ENCODE data around the gene CNTN5.

CNTN5 gene

GRCh38 chr11:99695106-99695505 is 674.4 kb downstream of the CNTN5 start:
- no peaks in the 10 kb centered on the region for H3K4me1 ChIP-seq (ENCODE audit: control insufficient read depth, low read depth, low read length)
- H3K36me3 ChIP-seq (ENCODE audit: control insufficient read depth, low read depth, low read length), result no peaks in the 10 kb centered on the region
- H3K9ac ChIP-seq (ENCODE audit: low read length), result no peak overlapping the region
- H3K27me3 ChIP-seq (ENCODE audit: control insufficient read depth, insufficient read depth, low read length), result no peaks in the 10 kb centered on the region
- no peak overlapping the region for H3K27ac ChIP-seq (ENCODE audit: low read length)
- H3K4me3 ChIP-seq (ENCODE audit: low read length), result no peak overlapping the region
- H3K9me3 ChIP-seq (ENCODE audit: control insufficient read depth, low read depth, low read length), result no peaks in the 10 kb centered on the region

- Histone ChIP-seq H3K27ac (ENCODE audit: low read length) (no peak overlapping the region), H3K4me3 (ENCODE audit: low read length) (no peak overlapping the region), H3K9ac (ENCODE audit: low read length) (no peak overlapping the region), H3K9me3 (ENCODE audit: control insufficient read depth, low read depth, low read length) (no peaks in the 10 kb centered on the region), H3K36me3 (ENCODE audit: control insufficient read depth, low read depth, low read length) (no peaks in the 10 kb centered on the region), H3K27me3 (ENCODE audit: control insufficient read depth, insufficient read depth, low read length) (no peaks in the 10 kb centered on the region), H3K4me1 (ENCODE audit: control insufficient read depth, low read depth, low read length) (no peaks in the 10 kb centered on the region)
These were observed 686.1 kb downstream of the CNTN5 start for GRCh38 chr11:99706848-99707247.

- Histone ChIP-seq H3K9ac (ENCODE audit: low read length) (no peak overlapping the region), H3K36me3 (ENCODE audit: control insufficient read depth, low read depth, low read length) (no peaks in the 10 kb centered on the region), H3K4me1 (ENCODE audit: control insufficient read depth, low read depth, low read length) (no peaks in the 10 kb centered on the region), H3K9me3 (ENCODE audit: control insufficient read depth, low read depth, low read length) (no peaks in the 10 kb centered on the region), H3K4me3 (ENCODE audit: low read length) (no peak overlapping the region), H3K27ac (ENCODE audit: low read length) (no peak overlapping the region), H3K27me3 (ENCODE audit: control insufficient read depth, insufficient read depth, low read length) (no peaks in the 10 kb centered on the region)
These were observed 688.4 kb downstream of the CNTN5 start for GRCh38 chr11:99708928-99709672.

- no peak overlapping the region for H3K4me3 ChIP-seq (ENCODE audit: low read length)
- no peaks in the 10 kb centered on the region for H3K36me3 ChIP-seq (ENCODE audit: control insufficient read depth, low read depth, low read length)
- no peak overlapping the region for H3K9ac ChIP-seq (ENCODE audit: low read length)
- no peaks in the 10 kb centered on the region for H3K27me3 ChIP-seq (ENCODE audit: control insufficient read depth, insufficient read depth, low read length)
- no peaks in the 10 kb centered on the region for H3K9me3 ChIP-seq (ENCODE audit: control insufficient read depth, low read depth, low read length)
- no peaks in the 10 kb centered on the region for H3K4me1 ChIP-seq (ENCODE audit: control insufficient read depth, low read depth, low read length)
- H3K27ac ChIP-seq (ENCODE audit: low read length), result no peak overlapping the region
These were observed 695.6 kb downstream of the CNTN5 start for GRCh38 chr11:99716302-99716701.

GRCh38 chr11:99718291-99718690 is 697.5 kb downstream of the CNTN5 start:
- Histone ChIP-seq H3K36me3 (ENCODE audit: control insufficient read depth, low read depth, low read length) (no peaks in the 10 kb centered on the region), H3K9me3 (ENCODE audit: control insufficient read depth, low read depth, low read length) (no peaks in the 10 kb centered on the region), H3K4me3 (ENCODE audit: low read length) (no peak overlapping the region), H3K9ac (ENCODE audit: low read length) (no peak overlapping the region), H3K4me1 (ENCODE audit: control insufficient read depth, low read depth, low read length) (no peaks in the 10 kb centered on the region), H3K27ac (ENCODE audit: low read length) (no peak overlapping the region), H3K27me3 (ENCODE audit: control insufficient read depth, insufficient read depth, low read length) (no peaks in the 10 kb centered on the region)

GRCh38 chr11:99739464-99740089 is 718.8 kb downstream of the CNTN5 start:
- Histone ChIP-seq H3K27ac (ENCODE audit: low read length) (no peak overlapping the region), H3K36me3 (ENCODE audit: control insufficient read depth, low read depth, low read length) (no peaks in the 10 kb centered on the region), H3K9me3 (ENCODE audit: control insufficient read depth, low read depth, low read length) (no peaks in the 10 kb centered on the region), H3K27me3 (ENCODE audit: control insufficient read depth, insufficient read depth, low read length) (no peaks in the 10 kb centered on the region), H3K4me1 (ENCODE audit: control insufficient read depth, low read depth, low read length) (no peaks in the 10 kb centered on the region), H3K9ac (ENCODE audit: low read length) (no peak overlapping the region), H3K4me3 (ENCODE audit: low read length) (no peak overlapping the region)

- H3K4me1 ChIP-seq (ENCODE audit: control insufficient read depth, low read depth, low read length), result no peaks in the 10 kb centered on the region
- no peak overlapping the region for H3K4me3 ChIP-seq (ENCODE audit: low read length)
- no peak overlapping the region for H3K9ac ChIP-seq (ENCODE audit: low read length)
- H3K27me3 ChIP-seq (ENCODE audit: control insufficient read depth, insufficient read depth, low read length), result no peaks in the 10 kb centered on the region
- H3K9me3 ChIP-seq (ENCODE audit: control insufficient read depth, low read depth, low read length), result no peaks in the 10 kb centered on the region
- H3K36me3 ChIP-seq (ENCODE audit: control insufficient read depth, low read depth, low read length), result no peaks in the 10 kb centered on the region
- H3K27ac ChIP-seq (ENCODE audit: low read length), result no peak overlapping the region
These were observed 721.8 kb downstream of the CNTN5 start for GRCh38 chr11:99742501-99742900.

GRCh38 chr11:99759787-99760186 is 739.0 kb downstream of the CNTN5 start:
- no peaks in the 10 kb centered on the region for H3K36me3 ChIP-seq (ENCODE audit: control insufficient read depth, low read depth, low read length)
- no peaks in the 10 kb centered on the region for H3K9me3 ChIP-seq (ENCODE audit: control insufficient read depth, low read depth, low read length)
- H3K9ac ChIP-seq (ENCODE audit: low read length), result no peak overlapping the region
- no peaks in the 10 kb centered on the region for H3K27me3 ChIP-seq (ENCODE audit: control insufficient read depth, insufficient read depth, low read length)
- no peaks in the 10 kb centered on the region for H3K4me1 ChIP-seq (ENCODE audit: control insufficient read depth, low read depth, low read length)
- no peak overlapping the region for H3K4me3 ChIP-seq (ENCODE audit: low read length)
- no peak overlapping the region for H3K27ac ChIP-seq (ENCODE audit: low read length)

- Histone ChIP-seq H3K27me3 (ENCODE audit: control insufficient read depth, insufficient read depth, low read length) (no peaks in the 10 kb centered on the region), H3K36me3 (ENCODE audit: control insufficient read depth, low read depth, low read length) (no peaks in the 10 kb centered on the region), H3K4me1 (ENCODE audit: control insufficient read depth, low read depth, low read length) (no peaks in the 10 kb centered on the region), H3K9me3 (ENCODE audit: control insufficient read depth, low read depth, low read length) (no peaks in the 10 kb centered on the region), H3K4me3 (ENCODE audit: low read length) (no peak overlapping the region), H3K27ac (ENCODE audit: low read length) (no peak overlapping the region), H3K9ac (ENCODE audit: low read length) (no peak overlapping the region)
These were observed 746.1 kb downstream of the CNTN5 start for GRCh38 chr11:99766811-99767210.

- no peak overlapping the region for H3K9ac ChIP-seq (ENCODE audit: low read length)
- H3K9me3 ChIP-seq (ENCODE audit: control insufficient read depth, low read depth, low read length), result no peaks in the 10 kb centered on the region
- H3K4me1 ChIP-seq (ENCODE audit: control insufficient read depth, low read depth, low read length), result no peaks in the 10 kb centered on the region
- H3K27ac ChIP-seq (ENCODE audit: low read length), result no peak overlapping the region
- no peaks in the 10 kb centered on the region for H3K36me3 ChIP-seq (ENCODE audit: control insufficient read depth, low read depth, low read length)
- no peaks in the 10 kb centered on the region for H3K27me3 ChIP-seq (ENCODE audit: control insufficient read depth, insufficient read depth, low read length)
- H3K4me3 ChIP-seq (ENCODE audit: low read length), result no peak overlapping the region
These were observed 752.9 kb downstream of the CNTN5 start for GRCh38 chr11:99773646-99774045.

GRCh38 chr11:99781074-99781473 is 760.3 kb downstream of the CNTN5 start:
- Histone ChIP-seq H3K9ac (ENCODE audit: low read length) (no peak overlapping the region), H3K4me3 (ENCODE audit: low read length) (no peak overlapping the region), H3K9me3 (ENCODE audit: control insufficient read depth, low read depth, low read length) (no peaks in the 10 kb centered on the region), H3K27ac (ENCODE audit: low read length) (no peak overlapping the region), H3K36me3 (ENCODE audit: control insufficient read depth, low read depth, low read length) (no peaks in the 10 kb centered on the region), H3K27me3 (ENCODE audit: control insufficient read depth, insufficient read depth, low read length) (no peaks in the 10 kb centered on the region), H3K4me1 (ENCODE audit: control insufficient read depth, low read depth, low read length) (no peaks in the 10 kb centered on the region)

GRCh38 chr11:99791354-99791753 is 770.6 kb downstream of the CNTN5 start:
- no peaks in the 10 kb centered on the region for H3K4me1 ChIP-seq (ENCODE audit: control insufficient read depth, low read depth, low read length)
- no peak overlapping the region for H3K9ac ChIP-seq (ENCODE audit: low read length)
- H3K9me3 ChIP-seq (ENCODE audit: control insufficient read depth, low read depth, low read length), result no peaks in the 10 kb centered on the region
- no peaks in the 10 kb centered on the region for H3K27me3 ChIP-seq (ENCODE audit: control insufficient read depth, insufficient read depth, low read length)
- no peak overlapping the region for H3K4me3 ChIP-seq (ENCODE audit: low read length)
- H3K36me3 ChIP-seq (ENCODE audit: control insufficient read depth, low read depth, low read length), result no peaks in the 10 kb centered on the region
- no peak overlapping the region for H3K27ac ChIP-seq (ENCODE audit: low read length)

Measured in iPS-18a (cell line).